HG03469 (cell line): ENCODE data around the gene ENTPD6.

Experiments used
- ATAC-seq: cut with Tn5 transposase; IDR thresholded peaks from one replicate; pipeline ENCODE4 v1.9.1; 2021; ENCODE audit warnings: mild to moderate bottlenecking, moderate library complexity, moderate number of reproducible peaks; ENCODE audit not compliant: unreplicated experiment

ENTPD6 gene

GRCh38 chr20:25207149-25207959 lies 11.8 kb downstream of the ENTPD6 start:
- no peak for ATAC-seq

GRCh38 chr20:25207960-25208534 lies 12.5 kb downstream of the ENTPD6 start:
- no peak for ATAC-seq

GRCh38 chr20:25209400-25209799 lies 13.9 kb downstream of the ENTPD6 start:
- ATAC-seq, result no peak

GRCh38 chr20:25209911-25210310 lies 14.4 kb downstream of the ENTPD6 start:
- ATAC-seq, result no peak

GRCh38 chr20:25211273-25211672 lies 15.8 kb downstream of the ENTPD6 start:
- ATAC-seq, result no peak

- ATAC-seq, result no peak
These were observed 16.7 kb downstream of the ENTPD6 start for GRCh38 chr20:25212242-25212641.

GRCh38 chr20:25213566-25214425 lies 18.3 kb downstream of the ENTPD6 start:
- no peak for ATAC-seq

- no peak for ATAC-seq
These were observed 18.9 kb downstream of the ENTPD6 start for GRCh38 chr20:25214426-25214790.

GRCh38 chr20:25214819-25215218 lies 19.3 kb downstream of the ENTPD6 start:
- ATAC-seq, result no peak

GRCh38 chr20:25215521-25215920 lies 20.0 kb downstream of the ENTPD6 start:
- ATAC-seq, result no peak

- no peak for ATAC-seq
These were observed 20.9 kb downstream of the ENTPD6 start for GRCh38 chr20:25216199-25216945.

- ATAC-seq, result no peak
These were observed 21.9 kb downstream of the ENTPD6 start for GRCh38 chr20:25217161-25218108.

GRCh38 chr20:25218109-25218486 lies 22.6 kb downstream of the ENTPD6 start:
- ATAC-seq, result no peak

GRCh38 chr20:25218492-25218891 lies 23.0 kb downstream of the ENTPD6 start:
- ATAC-seq, result no peak

- ATAC-seq, result no peak
These were observed 23.9 kb downstream of the ENTPD6 start for GRCh38 chr20:25219365-25219764.

GRCh38 chr20:25220021-25220730 lies 24.7 kb downstream of the ENTPD6 start:
- no peak for ATAC-seq

GRCh38 chr20:25220810-25221591 lies 25.5 kb downstream of the ENTPD6 start:
- no peak for ATAC-seq
